ENCODE data around the gene CEP152. TPM values are rescaled to one million over a fixed set of nuclear protein-coding genes. Genes with fewer than 3 reads are reported as not detected.

CEP152 gene
- total RNA-seq, 4 donors from 2014 or later, result 2.5 to 4.9 (median 3.5) TPM

- DNase-seq (ENCODE audit: low spot score in 2 of 2), result no peak
- intact Hi-C loops (cut with DNase I; ENCODE audit: low total_unique reads), result no loop called here
- TF ChIP-seq POLR2A (IDR thresholded peaks at IDR 0.05), result no peak
- TF ChIP-seq, protein P1, sequence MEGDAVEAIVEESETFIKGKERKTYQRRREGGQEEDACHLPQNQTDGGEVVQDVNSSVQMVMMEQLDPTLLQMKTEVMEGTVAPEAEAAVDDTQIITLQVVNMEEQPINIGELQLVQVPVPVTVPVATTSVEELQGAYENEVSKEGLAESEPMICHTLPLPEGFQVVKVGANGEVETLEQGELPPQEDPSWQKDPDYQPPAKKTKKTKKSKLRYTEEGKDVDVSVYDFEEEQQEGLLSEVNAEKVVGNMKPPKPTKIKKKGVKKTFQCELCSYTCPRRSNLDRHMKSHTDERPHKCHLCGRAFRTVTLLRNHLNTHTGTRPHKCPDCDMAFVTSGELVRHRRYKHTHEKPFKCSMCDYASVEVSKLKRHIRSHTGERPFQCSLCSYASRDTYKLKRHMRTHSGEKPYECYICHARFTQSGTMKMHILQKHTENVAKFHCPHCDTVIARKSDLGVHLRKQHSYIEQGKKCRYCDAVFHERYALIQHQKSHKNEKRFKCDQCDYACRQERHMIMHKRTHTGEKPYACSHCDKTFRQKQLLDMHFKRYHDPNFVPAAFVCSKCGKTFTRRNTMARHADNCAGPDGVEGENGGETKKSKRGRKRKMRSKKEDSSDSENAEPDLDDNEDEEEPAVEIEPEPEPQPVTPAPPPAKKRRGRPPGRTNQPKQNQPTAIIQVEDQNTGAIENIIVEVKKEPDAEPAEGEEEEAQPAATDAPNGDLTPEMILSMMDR (IDR thresholded peaks at IDR 0.05), result no peak
- 34 to 83% methylated on average over 1 of the region's 1 CpG for WGBS, 2 donors
- no peak overlapping the region for H3K4me3 ChIP-seq (ENCODE audit: low read depth, poor library complexity, severe bottlenecking)
Measured at GRCh38 chr15:48708641-48709040, 102.2 kb downstream of the CEP152 start.

DNA sequence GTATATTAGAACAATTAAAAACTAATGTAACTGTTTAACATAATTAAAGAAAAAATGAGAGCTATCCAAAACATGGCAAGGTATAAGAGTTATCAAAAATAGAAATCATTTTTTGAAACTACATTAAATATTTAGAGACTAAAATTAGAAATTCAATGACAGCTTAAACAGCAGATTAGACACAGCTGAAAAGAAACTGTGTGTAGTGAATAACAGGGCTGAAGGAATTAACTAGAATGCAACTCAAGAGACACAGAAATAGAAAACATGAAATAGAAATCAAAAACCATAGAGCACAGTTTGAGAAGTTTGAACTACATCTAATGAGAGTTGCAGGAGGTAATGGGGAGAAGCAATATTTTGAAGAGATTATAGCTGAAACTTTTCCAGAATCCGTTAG, 105.5 kb downstream of the CEP152 start:
- no peak for DNase-seq (ENCODE audit: low spot score in 2 of 2)
- WGBS, 2 donors, result 86 to 89% methylated on average over 1 of the region's 1 CpG
- no peak overlapping the region for H3K4me3 ChIP-seq (ENCODE audit: low read depth, poor library complexity, severe bottlenecking)
- TF ChIP-seq POLR2A (IDR thresholded peaks at IDR 0.05), result no peak
- TF ChIP-seq, protein P1 (IDR thresholded peaks at IDR 0.05), result no peak
- intact Hi-C loops (cut with DNase I; ENCODE audit: low total_unique reads), result no loop called here

DNA sequence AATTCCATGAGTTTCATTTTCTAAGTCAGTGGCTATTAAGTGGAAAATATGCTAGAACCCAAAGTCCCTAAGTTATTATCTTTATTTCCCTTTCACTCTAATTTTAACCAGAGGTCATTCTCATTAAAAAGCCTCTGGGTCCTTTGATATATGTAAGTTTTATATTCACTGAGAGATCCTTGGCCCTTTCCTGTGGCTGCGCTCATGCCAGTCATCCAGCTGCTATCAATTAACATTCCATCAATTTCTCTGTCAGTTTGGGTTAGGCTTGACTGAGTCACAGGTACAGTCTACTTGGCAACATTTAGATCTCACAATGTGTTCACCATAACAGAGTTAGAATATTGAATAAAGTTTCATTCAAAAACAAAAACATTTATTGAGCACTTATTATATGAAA, 107.3 kb downstream of the CEP152 start:
- H3K4me3 ChIP-seq (ENCODE audit: low read depth, poor library complexity, severe bottlenecking), result no peak overlapping the region
- TF ChIP-seq, protein P1 (IDR thresholded peaks at IDR 0.05), result no peak
- TF ChIP-seq POLR2A (IDR thresholded peaks at IDR 0.05), result no peak
- WGBS, 2 donors, result 57 to 64% methylated on average over 1 of the region's 1 CpG
- DNase-seq (ENCODE audit: low spot score in 2 of 2), result no peak
- intact Hi-C loops (cut with DNase I; ENCODE audit: low total_unique reads), result no loop called here

DNA sequence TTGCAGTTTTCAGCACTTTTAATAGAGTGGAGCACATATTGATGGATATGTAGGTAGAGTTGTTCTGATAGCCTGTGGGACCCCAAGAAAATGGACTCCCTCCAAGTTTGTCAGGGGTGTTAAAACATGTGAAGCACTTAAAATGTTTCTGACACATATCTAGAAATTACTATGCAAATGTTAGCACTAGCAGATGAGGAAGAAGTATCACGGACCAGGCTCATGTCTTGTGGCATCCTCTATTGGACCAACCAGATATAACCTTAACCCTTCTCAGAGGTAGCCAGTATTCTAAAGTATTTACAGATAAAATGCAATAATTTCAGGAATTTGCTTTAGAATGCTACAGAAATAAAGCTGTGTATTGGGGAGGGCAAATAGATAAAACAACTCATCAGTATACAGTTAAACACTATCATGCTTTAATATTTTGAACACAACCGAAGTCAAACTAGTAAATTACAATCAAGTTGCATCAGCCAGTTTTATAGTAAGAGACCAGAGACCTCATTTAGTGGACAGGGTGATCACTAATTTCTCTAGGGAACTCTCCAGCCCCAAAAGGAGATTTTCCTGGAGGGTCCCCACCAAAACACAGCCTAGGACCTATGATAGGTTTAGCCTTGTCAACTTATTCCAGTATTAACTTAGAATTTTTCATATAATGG, 108.2 kb downstream of the CEP152 start:
- intact Hi-C loops (cut with DNase I; ENCODE audit: low total_unique reads), result no loop called here
- 85 to 88% methylated on average over 2 of the region's 2 CpGs for WGBS, 2 donors
- no peak for TF ChIP-seq POLR2A (IDR thresholded peaks at IDR 0.05)
- TF ChIP-seq, protein P1 (IDR thresholded peaks at IDR 0.05), result no peak
- DNase-seq (ENCODE audit: low spot score in 2 of 2), result no peak
- H3K4me3 ChIP-seq (ENCODE audit: low read depth, poor library complexity, severe bottlenecking), result no peak overlapping the region

- TF ChIP-seq, protein P1 (IDR thresholded peaks at IDR 0.05), result no peak
- no peak for TF ChIP-seq POLR2A (IDR thresholded peaks at IDR 0.05)
- WGBS, 2 donors, result 41 to 54% methylated on average over 3 of the region's 3 CpGs
- intact Hi-C loops (cut with DNase I; ENCODE audit: low total_unique reads), result no loop called here
- DNase-seq (ENCODE audit: low spot score in 2 of 2), result no peak
- H3K4me3 ChIP-seq (ENCODE audit: low read depth, poor library complexity, severe bottlenecking), result no peak overlapping the region
Measured at GRCh38 chr15:48696627-48697312, 114.1 kb downstream of the CEP152 start.

All from lower leg skin (tissue), 4 donors.